Right atrium auricular region (tissue), 2 donors: ENCODE data around the gene MAPK6. TPM values are rescaled to one million over a fixed set of nuclear protein-coding genes. Genes with fewer than 3 reads are reported as not detected.

ENCODE experiments used
- DNase-seq: peaks from one replicate; pipeline ENCODE4 v3.0.0-alpha.2; 2019; ENCODE audit warnings: low spot score
- H3K27ac ChIP-seq, 2 donors: fragments of 200-600 bp; sonication (generic); 1 replicate in 1 of 2; 2 replicates in 1 of 2; pipeline ENCODE4 v1.5.1; 2016 to 2019
- H3K27me3 ChIP-seq, 2 donors: fragments of 200-600 bp; sonication (generic); one replicate each; pipeline versions ENCODE4 v1.5.1 to v1.6.0; 2017 to 2019
- H3K36me3 ChIP-seq: fragments of 200-600 bp; sonication (generic); one replicate; pipeline ENCODE4 v1.5.1; 2016
- H3K4me1 ChIP-seq, 2 donors: fragments of 200-600 bp; sonication (generic); one replicate each; pipeline versions ENCODE4 v1.5.1 to v1.6.0; 2017 to 2019
- H3K4me3 ChIP-seq, 2 donors: fragments of 200-600 bp; sonication (generic); 1 replicate in 1 of 2; 2 replicates in 1 of 2; pipeline ENCODE4 v1.5.1; 2017 to 2019; ENCODE audit warnings: mild to moderate bottlenecking in 1 of 2, moderate library complexity in 1 of 2
- H3K9me3 ChIP-seq, 2 donors: fragments of 200-600 bp; sonication (generic); one replicate each; pipeline ENCODE4 v1.5.1; 2019
- CTCF ChIP-seq, 2 donors: fragments of 200-600 bp; sonication (generic); IDR thresholded peaks; one replicate each; pipeline ENCODE4 v1.5.1; 2019; ENCODE audit warnings: antibody characterized with exemption in 2 of 2
- total RNA-seq, 2 donors: library from RNA; depleted of rRNA; stranded (reverse); fragments of >200 nt; gene quantifications; one replicate each; pipeline ENCODE4 v1.1.0, GENCODE V29; 2016

MAPK6 gene
- total RNA-seq, 2 donors from 2014 or later, result 11.6 to 13.4 TPM

- Histone ChIP-seq H3K4me3 (no peak overlapping the region), H3K27me3 (no peaks in the 10 kb centered on the region), H3K9me3 (no peaks in the 10 kb centered on the region), H3K4me1 (no peaks in the 10 kb centered on the region), H3K27ac (no peak overlapping the region), H3K36me3 (peaks cover 24% of the 10 kb centered on the region)
- no peak for TF ChIP-seq CTCF (IDR thresholded peaks at IDR 0.05)
- DNase-seq, result no peak
These were observed 49.1 kb downstream of the MAPK6 start for GRCh38 chr15:52068004-52068615.

- Histone ChIP-seq H3K9me3 (no peaks in the 10 kb centered on the region), H3K4me3 (no peak overlapping the region), H3K27me3 (no peaks in the 10 kb centered on the region), H3K4me1 (no peaks in the 10 kb centered on the region), H3K36me3 (peaks cover 9% of the 10 kb centered on the region), H3K27ac (no peak overlapping the region)
- DNase-seq, result no peak
- no peak for TF ChIP-seq CTCF (IDR thresholded peaks at IDR 0.05)
These were observed 50.5 kb downstream of the MAPK6 start for GRCh38 chr15:52069559-52069958.

- no peaks in the 10 kb centered on the region for H3K27me3 ChIP-seq
- no peak for DNase-seq
- no peak overlapping the region for H3K4me3 ChIP-seq
- no peaks in the 10 kb centered on the region for H3K36me3 ChIP-seq
- H3K4me1 ChIP-seq, result no peaks in the 10 kb centered on the region
- H3K27ac ChIP-seq, result no peak overlapping the region
- TF ChIP-seq CTCF (IDR thresholded peaks at IDR 0.05), result no peak
- no peaks in the 10 kb centered on the region for H3K9me3 ChIP-seq
These were observed 52.6 kb downstream of the MAPK6 start for GRCh38 chr15:52071570-52071969.

- no peaks in the 10 kb centered on the region for H3K9me3 ChIP-seq
- DNase-seq, result no peak
- no peak overlapping the region for H3K4me3 ChIP-seq
- TF ChIP-seq CTCF (IDR thresholded peaks at IDR 0.05), result no peak
- H3K27me3 ChIP-seq, result no peaks in the 10 kb centered on the region
- no peak overlapping the region for H3K27ac ChIP-seq
- no peaks in the 10 kb centered on the region for H3K4me1 ChIP-seq
- H3K36me3 ChIP-seq, result no peaks in the 10 kb centered on the region
These were observed 58.1 kb downstream of the MAPK6 start for GRCh38 chr15:52076889-52077781.

GRCh38 chr15:52078197-52078875 is 59.3 kb downstream of the MAPK6 start:
- H3K27ac ChIP-seq, result no peak overlapping the region
- no peak for TF ChIP-seq CTCF (IDR thresholded peaks at IDR 0.05)
- H3K27me3 ChIP-seq, result no peaks in the 10 kb centered on the region
- H3K4me1 ChIP-seq, result no peaks in the 10 kb centered on the region
- no peak for DNase-seq
- H3K36me3 ChIP-seq, result no peaks in the 10 kb centered on the region
- no peak overlapping the region for H3K4me3 ChIP-seq
- H3K9me3 ChIP-seq, result no peaks in the 10 kb centered on the region
